Right ventricle myocardium inferior (tissue), 1 donor: ENCODE measurements around the gene CYP2F1. TPM values are rescaled to one million over a fixed set of nuclear protein-coding genes. Genes with fewer than 3 reads are reported as not detected.

ENCODE experiments used
- ATAC-seq: fragments of 200-7000 bp; cut with Tn5 transposase; one replicate; pipeline ENCODE4 v1.9.1; 2020; ENCODE audit warnings: mild to moderate bottlenecking, moderate library complexity
- DNase-seq: peaks from one replicate; pipeline ENCODE4 v3.0.0; 2021; ENCODE audit errors: missing footprints
- intact Hi-C: fragments of 100-400 bp; cut with DNase I; formaldehyde crosslinking; loops from one replicate; pipeline ENCODE4 v1.11.0; 2022
- total RNA-seq: library from RNA; stranded (reverse); fragmentation: NEBNext Ultra II Directional; extraction: Animal tissue kit (Norgen Biotek cat#: 25700); gene quantifications from one replicate; pipeline ENCODE4 v1.2.1, GENCODE V29; 2021
- donor health status: DM: no; HTN: yes; CAD: no; lungs with severe emphysema.

The CYP2F1 gene
- total RNA-seq, 1 donor from 2014 or later, result not detected

GRCh38 chr19:41166944-41167804, 52.9 kb downstream of the CYP2F1 start:
- no peak for DNase-seq
- intact Hi-C loops, result no loop called here
- ATAC-seq, result no peak

GRCh38 chr19:41172297-41173164, 58.3 kb downstream of the CYP2F1 start:
- intact Hi-C loops, result no loop called here
- ATAC-seq (no peak), DNase-seq (no peak)

- ATAC-seq, result no peak
- no peak for DNase-seq
- intact Hi-C loops, result no loop called here
Measured at GRCh38 chr19:41174297-41174928, 60.2 kb downstream of the CYP2F1 start.

GRCh38 chr19:41175801-41176777, 61.9 kb downstream of the CYP2F1 start:
- DNase-seq, result peak; percentile 82
- peak; percentile 84 for ATAC-seq
- intact Hi-C loops, result no loop called here

Other genes starting within 250 kb of the CYP2F1 start
- gene CYP2A7, start 232.2 kb upstream of the CYP2F1 start, total RNA-seq, result not detected
- gene CYP2B6, start 123.2 kb upstream of the CYP2F1 start, total RNA-seq, result not detected
- gene CYP2A13, start 26.0 kb upstream of the CYP2F1 start, total RNA-seq, result not detected
- 0.73 TPM for gene CYP2S1, start 78.8 kb downstream of the CYP2F1 start, total RNA-seq
- 19.8 TPM for gene AXL, start 104.8 kb downstream of the CYP2F1 start, total RNA-seq
- gene HNRNPUL1, start 149.9 kb downstream of the CYP2F1 start, total RNA-seq, result 110 TPM
- 14.6 TPM for gene CCDC97, start 195.7 kb downstream of the CYP2F1 start, total RNA-seq
- gene TGFB1, start 239.5 kb downstream of the CYP2F1 start, total RNA-seq, result 15.0 TPM
- 3.2 TPM for gene B9D2, start 249.7 kb downstream of the CYP2F1 start, total RNA-seq